K562 (cell line): ENCODE measurements around the gene POMC. TPM values are rescaled to one million over a fixed set of nuclear protein-coding genes. Genes with fewer than 3 reads are reported as not detected.

ENCODE experiments used
- ATAC-seq: fragments of 200-7000 bp; cut with Tn5 transposase; 3 replicates; pipeline ENCODE4 v1.9.1; 2020; ENCODE audit warnings: moderate library complexity
- BruUV-seq: library from RNA; stranded (reverse); fragments of 400-500 nt; replicated peaks from 2 replicates; lab custom pipeline; 2021; lab: Mats Ljungman, UMichigan
- CTCF ChIA-PET: fragments of 300-600 bp; formaldehyde crosslinking; extraction: SDS; loops from one replicate; lab custom pipeline; 2021; ENCODE audit warnings: low intra/inter-chr PET ratio; lab: Yijun Ruan, JAX
- POLR2A ChIA-PET: fragments of 300-600, 350-650 bp; sonication (Branson Sonifier 250); formaldehyde crosslinking; extraction: SDS; loops from one replicate; lab custom pipeline; 2021; ENCODE audit warnings: antibody characterized with exemption, inconsistent platforms; lab: Yijun Ruan, JAX
- DNase-seq, 4 experiments: peaks; one replicate each; pipeline versions ENCODE4 v3.0.0 to v3.0.0-alpha.2; 2011 to 2018; ENCODE audit warnings: low spot score in 3 of 4, mixed read lengths in 3 of 4; ENCODE audit errors: extremely low read depth in 1 of 4
- FAIRE-seq: peaks from 2 replicates; lab custom pipeline; 2011; peaks lifted over from hg19 to GRCh38; lab: Jason Lieb, UNC
- H2AFZ ChIP-seq: 2 replicates; pipeline ENCODE4 v1.6.0; 2011; ENCODE audit warnings: low read depth, low read length, control low read depth, inconsistent platforms
- H3K27ac ChIP-seq: fragments of 200-600 bp; 3 replicates; pipeline ENCODE4 v1.8.0; 2011; ENCODE audit warnings: low read depth, mild to moderate bottlenecking, control low read depth, inconsistent platforms, low read length, moderate library complexity, mixed read lengths; ENCODE audit errors: extremely low read depth
- H3K27me3 ChIP-seq, 2 experiments: fragments of 300-600 bp in 1 of 2; 2 replicates in 1 of 2; 3 replicates in 1 of 2; pipeline versions ENCODE4 v1.6.0 to v1.8.0; 2011; ENCODE audit warnings: inconsistent platforms in 2 of 2, low read length in 2 of 2, mild to moderate bottlenecking in 1 of 2, mixed read lengths in 1 of 2, moderate library complexity in 1 of 2; ENCODE audit not compliant: control insufficient read depth in 2 of 2, insufficient read depth in 2 of 2
- H3K36me3 ChIP-seq: fragments of 300-600 bp; 3 replicates; pipeline ENCODE4 v1.8.0; 2011; ENCODE audit warnings: mild to moderate bottlenecking, low read length, inconsistent platforms; ENCODE audit not compliant: control insufficient read depth, insufficient read depth
- H3K4me1 ChIP-seq, 2 experiments: fragments of 200-600 bp in 1 of 2; replicated peaks in 1 of 2; 2 replicates in 1 of 2; 3 replicates in 1 of 2; pipeline versions ENCODE4 v1.5.1 to v1.8.0; 2011; ENCODE audit warnings: inconsistent platforms in 2 of 2, low read length in 2 of 2, mild to moderate bottlenecking in 1 of 2, mixed read lengths in 1 of 2, moderate library complexity in 1 of 2; ENCODE audit not compliant: control insufficient read depth in 2 of 2, insufficient read depth in 2 of 2
- H3K4me2 ChIP-seq: 2 replicates; pipeline ENCODE4 v1.6.1; 2011; ENCODE audit warnings: low read length, control low read depth, inconsistent platforms, mixed read lengths; ENCODE audit not compliant: insufficient read depth
- H3K4me3 ChIP-seq: fragments of 200-600 bp; sonication (generic), shearing (Covaris generic); 2 replicates; pipeline ENCODE4 v1.5.1; 2016; ENCODE audit warnings: control low read depth, inconsistent platforms
- H3K79me2 ChIP-seq: fragments of 200-600 bp; 3 replicates; pipeline ENCODE4 v1.8.0; 2011; ENCODE audit warnings: low read length, inconsistent platforms; ENCODE audit not compliant: control insufficient read depth, insufficient read depth
- H3K9ac ChIP-seq, 2 experiments: 2 replicates each; pipeline versions ENCODE4 v1.6.0 to v1.6.1; 2011; ENCODE audit warnings: low read depth in 2 of 2, low read length in 2 of 2, control low read depth in 1 of 2, inconsistent platforms in 1 of 2, mild to moderate bottlenecking in 1 of 2, mixed read lengths in 1 of 2; ENCODE audit not compliant: insufficient read depth in 1 of 2
- H3K9me1 ChIP-seq: one replicate; pipeline ENCODE4 v1.6.0; 2011; ENCODE audit warnings: inconsistent platforms, mild to moderate bottlenecking, low read length, moderate library complexity; ENCODE audit not compliant: control insufficient read depth, insufficient read depth
- H3K9me3 ChIP-seq: replicated peaks from 2 replicates; pipeline ENCODE4 v1.5.1; 2011; ENCODE audit warnings: low read depth, low read length, inconsistent platforms; ENCODE audit not compliant: control insufficient read depth, insufficient read depth
- H4K20me1 ChIP-seq: replicated peaks from 2 replicates; pipeline ENCODE4 v1.6.1; 2011; ENCODE audit warnings: low read length, inconsistent platforms, mixed read lengths; ENCODE audit not compliant: control insufficient read depth, insufficient read depth
- ETV6 ChIP-seq, 3 experiments: fragments of 150-350 bp in 1 of 3; sonication (generic) in 1 of 3; formaldehyde crosslinking in 1 of 3; IDR thresholded peaks; 2 replicates each; pipeline versions ENCODE4 v1.6.1 to v1.8.0; 2014 to 2022; ENCODE audit warnings: borderline replicate concordance in 2 of 3, low read depth in 2 of 3, antibody characterized with exemption in 1 of 3, low read length in 1 of 3, mild to moderate bottlenecking in 1 of 3, missing genetic modification reagents in 1 of 3
- EWSR1 ChIP-seq: fragments of 450-650 bp; IDR thresholded peaks from 2 replicates; pipeline ENCODE4 v1.6.1; 2018; ENCODE audit warnings: borderline replicate concordance, mild to moderate bottlenecking, low read depth, moderate library complexity; ENCODE audit not compliant: partially characterized antibody
- HIVEP1 ChIP-seq: fragments of 250-450 bp; sonication (Bioruptor Pico); IDR thresholded peaks from 2 replicates; pipeline ENCODE4 v1.4.0; 2020; ENCODE audit warnings: mild to moderate bottlenecking
- HMG20B ChIP-seq: fragments of 250-450 bp; sonication (Bioruptor Pico); IDR thresholded peaks from 2 replicates; pipeline ENCODE4 v1.5.0; 2021; ENCODE audit warnings: mild to moderate bottlenecking
- KDM1A ChIP-seq, 2 experiments: fragments of 450-650 bp; IDR thresholded peaks; 2 replicates each; pipeline ENCODE4 v1.6.1; 2016; ENCODE audit warnings: mild to moderate bottlenecking in 2 of 2
- KHSRP ChIP-seq: fragments of 450-650 bp; IDR thresholded peaks from 2 replicates; pipeline ENCODE4 v1.6.1; 2017
- KLF13 ChIP-seq: fragments of 450-650 bp; IDR thresholded peaks from 2 replicates; pipeline ENCODE4 v1.6.1; 2016; ENCODE audit warnings: missing genetic modification characterization, low read depth, mild to moderate bottlenecking, missing compliant biosample characterization, moderate library complexity, borderline replicate concordance
- MECOM ChIP-seq: fragments of 250-450 bp; sonication (Bioruptor Pico); IDR thresholded peaks from 2 replicates; pipeline ENCODE4 v1.8.0; 2022; ENCODE audit warnings: inconsistent platforms
- SAP30 ChIP-seq: fragments of 200-600 bp; sonication (generic); IDR thresholded peaks from 2 replicates; pipeline ENCODE4 v1.6.1; 2012; ENCODE audit warnings: borderline replicate concordance, low read depth, mild to moderate bottlenecking, moderate library complexity, low read length, control low read depth, inconsistent platforms; ENCODE audit not compliant: insufficient read depth, poor library complexity, severe bottlenecking
- TCF7L2 ChIP-seq: fragments of 150-350 bp; IDR thresholded peaks from 2 replicates; pipeline ENCODE4 v1.6.1; 2016; ENCODE audit warnings: low read depth, mild to moderate bottlenecking, low read length, moderate library complexity
- ZNF224 ChIP-seq: sonication (generic); formaldehyde crosslinking; IDR thresholded peaks from 2 replicates; pipeline ENCODE4 v1.8.0; 2022; ENCODE audit warnings: mild to moderate bottlenecking, missing genetic modification reagents
- WGBS: fragments of 100-300 bp; shearing (Covaris generic); methylation state at CpG from one replicate; pipeline ENCODE4 v1.1.6; 2016; ENCODE audit warnings: low coverage, mixed read lengths; ENCODE audit not compliant: insufficient coverage; ENCODE audit errors: missing lambda C conversion rate; 5-methylcytosine and 5-hydroxymethylcytosine counted together
- in situ Hi-C: fragments of 300-500 bp; cut with MboI; formaldehyde crosslinking; loops from 4 replicates; pipeline ENCODE4 v1.15.0; 2018; ENCODE audit warnings: inconsistent platforms, mixed read lengths
- intact Hi-C: fragments of 100-400 bp; cut with micrococcal nuclease; formaldehyde crosslinking; loops from 2 replicates; pipeline ENCODE4 v1.14.2; 2022
- polyA plus RNA-seq, 8 experiments: library from polyadenylated mRNA; depleted of rRNA in 4 of 8; stranded (reverse) in 5 of 8; unstranded in 3 of 8; fragments of >200 nt; fragmentation: Nextera tagmentation in 2 of 8; fragmentation: Illumina TruSeq in 1 of 8; extraction: Ambion mirVana in 2 of 8; extraction: Trizol in 1 of 8; gene quantifications; 2 replicates each; pipeline versions ENCODE4 v1.2.1 to v1.2.3, GENCODE V29; 2011 to 2014; ENCODE audit warnings: inconsistent platforms in 1 of 8, missing spikeins in 1 of 8
- total RNA-seq, 7 experiments: library from RNA; depleted of rRNA in 6 of 7; stranded (reverse); fragments of >200 nt in 6 of 7; fragmentation: Illumina TruSeq in 2 of 7; extraction: Trizol in 2 of 7; gene quantifications; 2 replicates each; pipeline versions ENCODE4 v1.2.1 to v1.2.3, GENCODE V29; 2011 to 2021; ENCODE audit warnings: low replicate concordance in 1 of 7
- TF ChIP-seq, protein P1 (sequence below): fragments of 250-450 bp; sonication (Bioruptor Pico); IDR thresholded peaks from 2 replicates; pipeline ENCODE4 v1.4.0; 2020; ENCODE audit warnings: mild to moderate bottlenecking, moderate library complexity
- TF ChIP-seq, protein P2 (sequence below): sonication (generic); formaldehyde crosslinking; IDR thresholded peaks from 2 replicates; pipeline ENCODE4 v1.5.0; 2020; ENCODE audit warnings: missing genetic modification reagents
- TF ChIP-seq, protein P3 (sequence below): fragments of 450-650 bp; formaldehyde crosslinking; IDR thresholded peaks from 2 replicates; pipeline ENCODE4 v1.4.0; 2020; ENCODE audit warnings: mild to moderate bottlenecking, mixed read lengths

POMC gene
- total and polyA plus RNA-seq, 9 of the 15 experiments (the other 6 are each of a cell fraction or from before 2014, with no cell fraction given) = not detected

DNA sequence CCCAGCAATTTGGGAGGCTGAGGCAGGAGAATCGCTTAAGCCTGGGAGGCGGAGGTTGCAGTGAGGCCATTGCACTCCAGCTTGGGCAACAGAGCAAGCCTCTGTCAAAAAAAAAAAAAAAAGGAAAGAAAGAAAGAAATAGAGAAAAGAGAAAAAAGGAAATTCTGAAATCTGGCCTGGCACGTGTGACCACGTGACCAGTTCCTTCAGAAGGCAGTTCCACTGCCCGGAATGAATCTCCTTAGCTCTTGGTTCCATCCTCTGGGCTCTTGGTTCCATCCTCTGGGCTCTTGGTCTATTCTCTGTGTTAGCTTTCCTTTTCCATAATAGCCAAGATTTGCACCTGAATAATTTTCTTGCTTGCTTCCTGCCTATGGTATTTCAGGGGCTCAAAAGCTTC, 5.3 kb upstream of the POMC start:
- in situ Hi-C loops (no loop called here), intact Hi-C loops (no loop called here)
- no peaks in the 10 kb centered on the region for H3K9me1 ChIP-seq
- POLR2A ChIA-PET = interaction anchor here (0.7 kb wide), 1 partner anchor 71 kb away, joined by 3 read pairs; no protein-coding TSS in a partner anchor
- FAIRE-seq (no peak), DNase-seq (no peak), ATAC-seq (no peak)
- CTCF ChIA-PET = no interaction called here
- H3K27me3 ChIP-seq = peaks cover 20 to 50% of the 10 kb centered on the region in 2 experiments
- 2% methylated on average over 4 of the region's 5 CpGs for WGBS
- peaks cover 4% of the 10 kb centered on the region; the same call in 1 of the 2 replicates for H4K20me1 ChIP-seq
- no peak overlapping the region for H2AFZ ChIP-seq
- H3K9ac ChIP-seq = no peak overlapping the region
- no peaks in the 10 kb centered on the region for H3K36me3 ChIP-seq
- H3K4me1 ChIP-seq = no peaks in the 10 kb centered on the region
- no TSS peak for BruUV-seq
- H3K9me3 ChIP-seq = no peaks in the 10 kb centered on the region
- no peak overlapping the region for H3K4me2 ChIP-seq
- no peak overlapping the region for H3K27ac ChIP-seq
- H3K4me3 ChIP-seq = no peak overlapping the region
- no peaks in the 10 kb centered on the region for H3K79me2 ChIP-seq
- no peak for TF ChIP-seq HIVEP1
- TF ChIP-seq, protein P1, sequence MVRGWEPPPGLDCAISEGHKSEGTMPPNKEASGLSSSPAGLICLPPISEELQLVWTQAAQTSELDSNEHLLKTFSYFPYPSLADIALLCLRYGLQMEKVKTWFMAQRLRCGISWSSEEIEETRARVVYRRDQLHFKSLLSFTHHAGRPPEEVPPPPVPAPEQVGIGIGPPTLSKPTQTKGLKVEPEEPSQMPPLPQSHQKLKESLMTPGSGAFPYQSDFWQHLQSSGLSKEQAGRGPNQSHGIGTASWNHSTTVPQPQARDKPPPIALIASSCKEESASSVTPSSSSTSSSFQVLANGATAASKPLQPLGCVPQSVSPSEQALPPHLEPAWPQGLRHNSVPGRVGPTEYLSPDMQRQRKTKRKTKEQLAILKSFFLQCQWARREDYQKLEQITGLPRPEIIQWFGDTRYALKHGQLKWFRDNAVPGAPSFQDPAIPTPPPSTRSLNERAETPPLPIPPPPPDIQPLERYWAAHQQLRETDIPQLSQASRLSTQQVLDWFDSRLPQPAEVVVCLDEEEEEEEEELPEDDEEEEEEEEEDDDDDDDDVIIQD = no peak
- TF ChIP-seq SAP30 = no peak
- no peak for TF ChIP-seq KHSRP
- no peak for TF ChIP-seq ETV6 (IDR thresholded peaks at IDR 0.05; ENCODE audit: borderline replicate concordance in 1 of 2, low read depth in 2 of 2, low read length in 1 of 2)
- no peak for TF ChIP-seq ETV6 (CRISPR knock-in tag; IDR thresholded peaks at IDR 0.05; ENCODE audit: borderline replicate concordance)
- no peak for TF ChIP-seq ZNF224 (CRISPR knock-in tag)
- no peak for TF ChIP-seq EWSR1
- no peak for TF ChIP-seq MECOM (CRISPR knock-in tag)
- TF ChIP-seq KDM1A (IDR thresholded peaks at IDR 0.05) = no peak
- no peak for TF ChIP-seq KLF13
- TF ChIP-seq HMG20B (CRISPR knock-in tag) = no peak
- TF ChIP-seq TCF7L2 = no peak
- TF ChIP-seq, protein P2, sequence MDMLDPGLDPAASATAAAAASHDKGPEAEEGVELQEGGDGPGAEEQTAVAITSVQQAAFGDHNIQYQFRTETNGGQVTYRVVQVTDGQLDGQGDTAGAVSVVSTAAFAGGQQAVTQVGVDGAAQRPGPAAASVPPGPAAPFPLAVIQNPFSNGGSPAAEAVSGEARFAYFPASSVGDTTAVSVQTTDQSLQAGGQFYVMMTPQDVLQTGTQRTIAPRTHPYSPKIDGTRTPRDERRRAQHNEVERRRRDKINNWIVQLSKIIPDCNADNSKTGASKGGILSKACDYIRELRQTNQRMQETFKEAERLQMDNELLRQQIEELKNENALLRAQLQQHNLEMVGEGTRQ (CRISPR knock-in tag) = peak; percentile 33; the same call in 1 of the 2 replicates
- TF ChIP-seq, protein P3, sequence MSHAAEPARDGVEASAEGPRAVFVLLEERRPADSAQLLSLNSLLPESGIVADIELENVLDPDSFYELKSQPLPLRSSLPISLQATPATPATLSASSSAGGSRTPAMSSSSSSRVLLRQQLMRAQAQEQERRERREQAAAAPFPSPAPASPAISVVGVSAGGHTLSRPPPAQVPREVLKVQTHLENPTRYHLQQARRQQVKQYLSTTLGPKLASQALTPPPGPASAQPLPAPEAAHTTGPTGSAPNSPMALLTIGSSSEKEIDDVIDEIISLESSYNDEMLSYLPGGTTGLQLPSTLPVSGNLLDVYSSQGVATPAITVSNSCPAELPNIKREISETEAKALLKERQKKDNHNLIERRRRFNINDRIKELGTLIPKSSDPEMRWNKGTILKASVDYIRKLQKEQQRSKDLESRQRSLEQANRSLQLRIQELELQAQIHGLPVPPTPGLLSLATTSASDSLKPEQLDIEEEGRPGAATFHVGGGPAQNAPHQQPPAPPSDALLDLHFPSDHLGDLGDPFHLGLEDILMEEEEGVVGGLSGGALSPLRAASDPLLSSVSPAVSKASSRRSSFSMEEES (CRISPR knock-in tag) = peak; percentile 74
